K562 (cell line): ENCODE results near the gene FHIT. TPM values are rescaled to one million over a fixed set of nuclear protein-coding genes. Genes with fewer than 3 reads are reported as not detected.

Experiments used
- ARID1B ChIP-seq: fragments of 450-650 bp; IDR thresholded peaks from 2 replicates; pipeline ENCODE4 v1.6.1; 2016; ENCODE audit warnings: antibody characterized with exemption, mild to moderate bottlenecking, inconsistent platforms
- BRD4 ChIP-seq: fragments of 200-600 bp; sonication (generic); IDR thresholded peaks from 2 replicates; pipeline ENCODE4 v1.6.1; 2017; ENCODE audit warnings: inconsistent platforms
- CBFA2T2 ChIP-seq: fragments of 450-650 bp; conservative IDR thresholded peaks from 2 replicates; pipeline ENCODE4 v1.6.1; 2017; ENCODE audit warnings: mild to moderate bottlenecking
- CHCHD3 ChIP-seq: fragments of 250-450 bp; sonication (Bioruptor Pico); IDR thresholded peaks from 2 replicates; pipeline ENCODE4 v2.1.2; 2022; ENCODE audit warnings: mild to moderate bottlenecking
- COPS2 ChIP-seq: fragments of 450-650 bp; conservative IDR thresholded peaks from 2 replicates; pipeline ENCODE4 v1.6.1; 2016; ENCODE audit warnings: mild to moderate bottlenecking, moderate library complexity
- EHMT2 ChIP-seq: fragments of 450-650 bp; IDR thresholded peaks from 2 replicates; pipeline ENCODE4 v1.6.1; 2018; ENCODE audit warnings: antibody characterized with exemption
- EP400 ChIP-seq: fragments of 450-650 bp; IDR thresholded peaks from 2 replicates; pipeline ENCODE4 v1.6.1; 2017; ENCODE audit warnings: antibody characterized with exemption, mild to moderate bottlenecking, moderate library complexity
- FUS ChIP-seq: fragments of 200-400 bp; formaldehyde crosslinking; optimal IDR thresholded peaks from 2 replicates; pipeline ENCODE3; 2017; ENCODE audit warnings: low read depth, low read length
- MYBL2 ChIP-seq, 2 experiments: fragments of 450-650 bp in 1 of 2; sonication (generic) in 1 of 2; formaldehyde crosslinking in 1 of 2; IDR thresholded peaks; 2 replicates each; pipeline versions ENCODE4 v1.6.1 to v1.8.1; 2017 to 2022; ENCODE audit warnings: borderline replicate concordance in 1 of 2, inconsistent platforms in 1 of 2, low read depth in 1 of 2, mild to moderate bottlenecking in 1 of 2, missing genetic modification reagents in 1 of 2, moderate library complexity in 1 of 2
- PRPF4 ChIP-seq: fragments of 200-400 bp; formaldehyde crosslinking; IDR thresholded peaks from one replicate; pipeline ENCODE4 v1.6.1; 2017; ENCODE audit warnings: low read length, low read depth, mild to moderate bottlenecking; ENCODE audit not compliant: insufficient read depth, poor library complexity, severe bottlenecking
- RNF2 ChIP-seq: sonication (generic); IDR thresholded peaks from 2 replicates; pipeline ENCODE4 v1.6.1; 2016
- SRF ChIP-seq, 2 experiments: fragments of 250-450, 450-650 bp in 1 of 2; sonication (Bioruptor Pico) in 1 of 2; sonication (generic) in 1 of 2; formaldehyde crosslinking; IDR thresholded peaks; 2 replicates each; pipeline versions ENCODE4 v1.5.0 to v1.5.1; 2020 to 2022; ENCODE audit warnings: mild to moderate bottlenecking in 1 of 2, missing genetic modification reagents in 1 of 2
- TRIM24 ChIP-seq, 2 experiments: fragments of 450-650 bp; IDR thresholded peaks; 2 replicates each; pipeline ENCODE4 v1.6.1; 2016
- ZFP30 ChIP-seq: fragments of 250-450 bp; sonication (Bioruptor Pico); IDR thresholded peaks from 2 replicates; pipeline ENCODE4 v1.8.0; 2022; ENCODE audit warnings: moderate library complexity, mild to moderate bottlenecking, inconsistent platforms, borderline replicate concordance
- ZKSCAN3 ChIP-seq: fragments of 250-450 bp; sonication (Bioruptor Pico); IDR thresholded peaks from 2 replicates; pipeline ENCODE4 v1.4.0; 2020
- polyA plus RNA-seq, 8 experiments: library from polyadenylated mRNA; depleted of rRNA in 4 of 8; stranded (reverse) in 5 of 8; unstranded in 3 of 8; fragments of >200 nt; fragmentation: Nextera tagmentation in 2 of 8; fragmentation: Illumina TruSeq in 1 of 8; extraction: Ambion mirVana in 2 of 8; extraction: Trizol in 1 of 8; gene quantifications; 2 replicates each; pipeline versions ENCODE4 v1.2.1 to v1.2.3, GENCODE V29; 2011 to 2014; ENCODE audit warnings: inconsistent platforms in 1 of 8, missing spikeins in 1 of 8
- total RNA-seq, 7 experiments: library from RNA; depleted of rRNA in 6 of 7; stranded (reverse); fragments of >200 nt in 6 of 7; fragmentation: Illumina TruSeq in 2 of 7; extraction: Trizol in 2 of 7; gene quantifications; 2 replicates each; pipeline versions ENCODE4 v1.2.1 to v1.2.3, GENCODE V29; 2011 to 2021; ENCODE audit warnings: low replicate concordance in 1 of 7
- TF ChIP-seq, protein P1 (sequence below), 3 experiments: fragments of 200-800 bp in 1 of 3; sonication (Bioruptor generic) in 1 of 3; sonication (generic) in 1 of 3; formaldehyde crosslinking in 1 of 3; IDR thresholded peaks; 2 replicates each; pipeline versions ENCODE4 v1.6.1 to v1.8.0; 2016 to 2022; ENCODE audit warnings: mild to moderate bottlenecking in 2 of 3, missing compliant biosample characterization in 2 of 3, missing genetic modification characterization in 2 of 3, missing genetic modification reagents in 1 of 3
- TF ChIP-seq, protein P2 (sequence below), 2 experiments: fragments of 450-650 bp in 1 of 2; IDR thresholded peaks; 2 replicates each; pipeline ENCODE4 v1.6.1; 2011 to 2017; ENCODE audit warnings: low read depth in 2 of 2, antibody characterized with exemption in 1 of 2, borderline replicate concordance in 1 of 2, low read length in 1 of 2, mild to moderate bottlenecking in 1 of 2, mixed read lengths in 1 of 2; ENCODE audit not compliant: control insufficient read depth in 1 of 2
- TF ChIP-seq, protein P3 (sequence below): IDR thresholded peaks from 2 replicates; pipeline ENCODE4 v1.6.1; 2014; ENCODE audit warnings: antibody characterized with exemption
- TF ChIP-seq, protein P4 (sequence below): sonication (generic); IDR thresholded peaks from 2 replicates; pipeline ENCODE4 v1.6.1; 2016

The FHIT gene
- total and polyA plus RNA-seq, 9 of the 15 experiments (the other 6 are each of a cell fraction or from before 2014, with no cell fraction given): 1.7 to 9.1 (median 4.3) TPM

DNA sequence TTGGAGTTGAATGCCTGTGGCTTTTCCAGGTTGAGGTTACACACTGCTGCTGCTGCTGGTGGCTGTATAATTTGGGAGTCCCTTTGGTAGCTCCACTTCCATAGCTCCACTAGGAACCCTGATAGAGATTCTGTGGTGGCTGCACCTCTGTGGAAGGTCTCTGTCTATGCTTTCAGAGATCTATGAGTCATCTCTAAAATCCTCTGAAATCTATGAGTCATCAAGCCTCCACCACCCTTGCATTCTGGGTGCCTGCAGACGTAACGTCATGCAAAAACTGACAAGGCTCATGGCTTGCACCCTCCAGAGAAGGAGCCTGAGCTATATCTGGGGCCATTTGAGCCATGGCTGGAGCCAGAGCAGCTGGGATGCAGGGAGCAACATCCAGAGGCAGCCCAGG, 1164.4 kb downstream of the FHIT start (continued):
- TF ChIP-seq, protein P1, sequence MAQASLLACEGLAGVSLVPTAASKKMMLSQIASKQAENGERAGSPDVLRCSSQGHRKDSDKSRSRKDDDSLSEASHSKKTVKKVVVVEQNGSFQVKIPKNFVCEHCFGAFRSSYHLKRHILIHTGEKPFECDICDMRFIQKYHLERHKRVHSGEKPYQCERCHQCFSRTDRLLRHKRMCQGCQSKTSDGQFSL (CRISPR knock-in tag; IDR thresholded peaks at IDR 0.05): no peak
- TF ChIP-seq, protein P1 (tag; IDR thresholded peaks at IDR 0.05): no peak
- TF ChIP-seq FUS (no peak), COPS2 (no peak), BRD4 (no peak), SRF (CRISPR knock-in tag; IDR thresholded peaks at IDR 0.05) (no peak), EHMT2 (no peak), CBFA2T2 (no peak), CHCHD3 (CRISPR knock-in tag) (no peak), RNF2 (no peak), TRIM24 (IDR thresholded peaks at IDR 0.05) (no peak), ZFP30 (no peak), PRPF4 (no peak), MYBL2 (IDR thresholded peaks at IDR 0.05; ENCODE audit: low read depth) (no peak), MYBL2 (CRISPR knock-in tag; IDR thresholded peaks at IDR 0.05; ENCODE audit: borderline replicate concordance) (no peak), ZKSCAN3 (CRISPR knock-in tag) (no peak), EP400 (no peak), ARID1B (peak; percentile 61)
- TF ChIP-seq, protein P2, sequence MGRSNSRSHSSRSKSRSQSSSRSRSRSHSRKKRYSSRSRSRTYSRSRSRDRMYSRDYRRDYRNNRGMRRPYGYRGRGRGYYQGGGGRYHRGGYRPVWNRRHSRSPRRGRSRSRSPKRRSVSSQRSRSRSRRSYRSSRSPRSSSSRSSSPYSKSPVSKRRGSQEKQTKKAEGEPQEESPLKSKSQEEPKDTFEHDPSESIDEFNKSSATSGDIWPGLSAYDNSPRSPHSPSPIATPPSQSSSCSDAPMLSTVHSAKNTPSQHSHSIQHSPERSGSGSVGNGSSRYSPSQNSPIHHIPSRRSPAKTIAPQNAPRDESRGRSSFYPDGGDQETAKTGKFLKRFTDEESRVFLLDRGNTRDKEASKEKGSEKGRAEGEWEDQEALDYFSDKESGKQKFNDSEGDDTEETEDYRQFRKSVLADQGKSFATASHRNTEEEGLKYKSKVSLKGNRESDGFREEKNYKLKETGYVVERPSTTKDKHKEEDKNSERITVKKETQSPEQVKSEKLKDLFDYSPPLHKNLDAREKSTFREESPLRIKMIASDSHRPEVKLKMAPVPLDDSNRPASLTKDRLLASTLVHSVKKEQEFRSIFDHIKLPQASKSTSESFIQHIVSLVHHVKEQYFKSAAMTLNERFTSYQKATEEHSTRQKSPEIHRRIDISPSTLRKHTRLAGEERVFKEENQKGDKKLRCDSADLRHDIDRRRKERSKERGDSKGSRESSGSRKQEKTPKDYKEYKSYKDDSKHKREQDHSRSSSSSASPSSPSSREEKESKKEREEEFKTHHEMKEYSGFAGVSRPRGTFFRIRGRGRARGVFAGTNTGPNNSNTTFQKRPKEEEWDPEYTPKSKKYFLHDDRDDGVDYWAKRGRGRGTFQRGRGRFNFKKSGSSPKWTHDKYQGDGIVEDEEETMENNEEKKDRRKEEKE (IDR thresholded peaks at IDR 0.05; ENCODE audit: borderline replicate concordance in 1 of 2, control insufficient read depth in 1 of 2, low read depth in 2 of 2, low read length in 1 of 2): no peak
- TF ChIP-seq, protein P3, sequence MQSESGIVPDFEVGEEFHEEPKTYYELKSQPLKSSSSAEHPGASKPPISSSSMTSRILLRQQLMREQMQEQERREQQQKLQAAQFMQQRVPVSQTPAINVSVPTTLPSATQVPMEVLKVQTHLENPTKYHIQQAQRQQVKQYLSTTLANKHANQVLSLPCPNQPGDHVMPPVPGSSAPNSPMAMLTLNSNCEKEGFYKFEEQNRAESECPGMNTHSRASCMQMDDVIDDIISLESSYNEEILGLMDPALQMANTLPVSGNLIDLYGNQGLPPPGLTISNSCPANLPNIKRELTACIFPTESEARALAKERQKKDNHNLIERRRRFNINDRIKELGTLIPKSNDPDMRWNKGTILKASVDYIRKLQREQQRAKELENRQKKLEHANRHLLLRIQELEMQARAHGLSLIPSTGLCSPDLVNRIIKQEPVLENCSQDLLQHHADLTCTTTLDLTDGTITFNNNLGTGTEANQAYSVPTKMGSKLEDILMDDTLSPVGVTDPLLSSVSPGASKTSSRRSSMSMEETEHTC: no peak
- TF ChIP-seq, protein P4, sequence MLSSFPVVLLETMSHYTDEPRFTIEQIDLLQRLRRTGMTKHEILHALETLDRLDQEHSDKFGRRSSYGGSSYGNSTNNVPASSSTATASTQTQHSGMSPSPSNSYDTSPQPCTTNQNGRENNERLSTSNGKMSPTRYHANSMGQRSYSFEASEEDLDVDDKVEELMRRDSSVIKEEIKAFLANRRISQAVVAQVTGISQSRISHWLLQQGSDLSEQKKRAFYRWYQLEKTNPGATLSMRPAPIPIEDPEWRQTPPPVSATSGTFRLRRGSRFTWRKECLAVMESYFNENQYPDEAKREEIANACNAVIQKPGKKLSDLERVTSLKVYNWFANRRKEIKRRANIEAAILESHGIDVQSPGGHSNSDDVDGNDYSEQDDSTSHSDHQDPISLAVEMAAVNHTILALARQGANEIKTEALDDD: no peak
